HG03432 (cell line): ENCODE data around the gene RNF26.

Experiments
- ATAC-seq: cut with Tn5 transposase; IDR thresholded peaks from one replicate; pipeline ENCODE4 v1.9.1; 2021; ENCODE audit warnings: mild to moderate bottlenecking, moderate library complexity; ENCODE audit not compliant: unreplicated experiment

Gene RNF26

DNA sequence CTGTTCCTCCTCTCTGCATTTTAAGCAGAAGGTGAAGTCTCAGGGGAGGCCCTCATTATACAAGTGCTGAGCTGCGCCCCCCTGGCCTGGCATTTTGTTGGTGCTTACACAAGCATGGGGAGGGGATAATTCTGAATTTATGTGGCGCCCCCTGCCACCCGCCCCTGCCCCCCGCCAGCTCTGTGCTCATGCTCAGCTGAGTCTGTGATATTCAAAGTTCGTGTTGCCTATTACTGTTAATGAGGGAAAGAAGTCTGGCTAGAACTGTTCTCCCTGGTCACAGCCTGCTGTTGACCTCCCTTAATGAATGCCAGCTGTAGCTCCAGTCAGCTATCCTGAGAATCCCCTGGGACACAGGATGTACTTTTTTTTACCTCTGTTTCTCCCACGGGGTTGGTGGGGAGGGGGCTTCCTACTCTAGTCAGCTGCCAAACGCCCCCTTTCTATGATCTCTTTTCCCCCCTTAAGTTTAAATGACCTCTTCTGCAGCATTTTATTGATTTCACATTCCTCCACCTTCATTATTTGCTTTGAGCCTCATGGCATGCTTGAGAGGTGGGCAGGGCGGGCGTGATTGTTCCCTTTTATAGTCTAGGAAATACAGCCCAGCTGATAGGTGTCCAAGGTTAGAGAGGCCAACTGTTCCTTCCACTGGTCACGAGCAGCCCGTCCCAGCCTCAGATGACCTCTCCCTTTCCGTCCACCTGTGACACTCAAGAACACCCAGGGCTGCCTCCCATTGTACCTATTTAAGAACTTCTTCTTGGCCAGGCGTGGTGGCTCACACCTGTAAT is 35.0 kb downstream of the RNF26 start:
- no peak for ATAC-seq

GRCh38 chr11:119370486-119371046 is 36.2 kb downstream of the RNF26 start:
- ATAC-seq = no peak

DNA sequence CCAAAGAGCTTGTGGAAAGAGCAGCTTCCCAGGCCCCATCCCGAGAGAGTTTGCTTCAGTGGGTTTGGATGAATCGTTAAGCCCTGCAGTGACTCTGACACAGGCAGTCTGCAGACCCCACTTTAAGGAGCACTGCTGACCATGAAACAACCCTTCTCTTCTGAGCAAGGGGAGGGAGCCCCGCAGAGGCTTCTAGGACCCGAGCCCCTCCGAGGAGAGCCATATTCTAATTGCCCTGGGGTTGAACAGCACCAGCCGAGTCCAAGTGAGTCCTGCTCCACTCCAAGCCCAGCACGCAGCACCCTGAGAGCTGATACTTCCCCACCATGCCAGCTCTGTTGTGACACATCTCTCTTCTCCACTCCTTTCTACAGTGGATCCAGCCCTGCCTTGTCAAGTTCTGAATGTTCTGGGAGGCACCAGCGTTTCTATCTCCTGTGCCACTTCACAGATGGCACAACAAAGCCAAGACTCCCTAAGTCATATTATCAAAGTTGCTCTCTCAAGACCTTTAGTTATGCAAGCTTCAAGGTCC is 36.8 kb downstream of the RNF26 start:
- no peak for ATAC-seq

- no peak for ATAC-seq
Observed at GRCh38 chr11:119371778-119372182, 37.5 kb downstream of the RNF26 start.

DNA sequence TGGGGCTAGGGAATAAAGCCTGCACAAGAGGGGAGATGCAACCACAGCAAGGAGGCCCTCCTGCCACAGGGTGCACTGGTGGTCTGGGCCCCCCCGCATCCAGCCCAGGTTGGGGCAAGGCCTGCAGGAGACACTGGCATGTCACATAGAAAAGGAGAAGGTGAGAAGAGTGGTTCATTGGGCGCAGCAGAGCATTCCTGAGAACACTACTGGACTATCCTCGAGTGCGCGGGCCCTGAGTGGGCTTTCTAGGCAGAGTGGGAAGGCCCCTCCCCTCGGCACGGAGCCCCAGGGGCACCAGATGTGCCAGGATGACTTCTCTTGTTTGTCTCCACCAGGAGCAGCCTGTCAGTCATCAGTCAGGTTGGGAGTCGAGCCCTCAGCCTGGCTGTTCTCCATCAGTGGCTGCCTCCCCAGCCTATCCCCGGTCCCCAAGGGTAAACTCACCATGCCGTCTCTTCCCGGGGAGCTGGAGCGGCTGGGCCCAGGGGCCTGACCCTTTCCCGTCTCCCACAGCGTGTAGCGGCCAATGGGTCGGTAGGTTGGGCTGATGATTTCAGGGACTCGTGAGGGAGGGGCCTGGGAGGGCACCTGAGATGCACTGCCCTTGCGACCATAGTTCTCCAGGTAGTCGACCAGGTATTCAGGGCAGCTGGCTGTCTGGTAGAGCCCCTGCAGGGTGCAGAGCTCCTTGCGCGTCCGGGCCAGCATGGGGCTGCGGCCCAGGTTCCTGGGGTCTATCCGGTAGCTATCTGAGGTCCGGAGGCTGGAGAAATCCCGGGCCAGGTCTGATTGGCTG is 38.1 kb downstream of the RNF26 start:
- ATAC-seq = no peak

- ATAC-seq = no peak
Observed at GRCh38 chr11:119373059-119373920, 39.0 kb downstream of the RNF26 start.

GRCh38 chr11:119373921-119374631 is 39.7 kb downstream of the RNF26 start:
- no peak for ATAC-seq

DNA sequence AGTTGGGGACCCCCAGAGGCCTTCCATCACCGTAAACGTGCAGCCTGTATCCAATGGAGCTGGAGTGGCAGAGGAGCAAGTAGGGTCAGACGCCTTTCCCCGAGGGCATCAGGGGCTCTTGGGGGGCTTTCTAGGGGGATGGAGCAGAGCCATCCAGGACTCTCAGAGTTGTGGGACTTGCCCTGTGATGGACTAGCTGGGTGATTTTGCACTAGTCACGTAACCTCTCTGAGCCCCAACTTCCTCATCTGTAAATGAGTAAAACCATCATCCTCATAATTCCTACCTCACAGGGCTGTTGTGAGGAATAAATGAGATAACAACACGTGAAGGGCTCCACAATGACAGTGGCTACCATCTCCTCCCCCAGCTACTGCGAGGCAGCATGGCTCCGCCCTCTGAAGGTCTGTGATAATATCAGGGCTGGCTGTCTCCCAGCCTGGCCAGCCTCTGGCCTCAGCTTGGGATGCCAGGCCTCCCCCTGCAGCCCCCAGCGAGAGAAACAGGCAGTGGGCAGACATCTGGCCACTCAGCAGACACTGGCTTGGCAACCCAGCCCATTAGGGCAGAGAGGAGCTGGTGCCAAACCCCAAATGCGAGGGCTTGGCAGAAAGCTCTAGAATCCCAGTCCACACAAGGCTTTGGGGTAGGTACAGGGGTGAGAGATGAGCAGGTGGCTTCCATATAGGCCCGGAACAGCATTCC is 40.5 kb downstream of the RNF26 start:
- no peak for ATAC-seq

GRCh38 chr11:119375337-119376196 is 41.2 kb downstream of the RNF26 start:
- ATAC-seq = no peak

DNA sequence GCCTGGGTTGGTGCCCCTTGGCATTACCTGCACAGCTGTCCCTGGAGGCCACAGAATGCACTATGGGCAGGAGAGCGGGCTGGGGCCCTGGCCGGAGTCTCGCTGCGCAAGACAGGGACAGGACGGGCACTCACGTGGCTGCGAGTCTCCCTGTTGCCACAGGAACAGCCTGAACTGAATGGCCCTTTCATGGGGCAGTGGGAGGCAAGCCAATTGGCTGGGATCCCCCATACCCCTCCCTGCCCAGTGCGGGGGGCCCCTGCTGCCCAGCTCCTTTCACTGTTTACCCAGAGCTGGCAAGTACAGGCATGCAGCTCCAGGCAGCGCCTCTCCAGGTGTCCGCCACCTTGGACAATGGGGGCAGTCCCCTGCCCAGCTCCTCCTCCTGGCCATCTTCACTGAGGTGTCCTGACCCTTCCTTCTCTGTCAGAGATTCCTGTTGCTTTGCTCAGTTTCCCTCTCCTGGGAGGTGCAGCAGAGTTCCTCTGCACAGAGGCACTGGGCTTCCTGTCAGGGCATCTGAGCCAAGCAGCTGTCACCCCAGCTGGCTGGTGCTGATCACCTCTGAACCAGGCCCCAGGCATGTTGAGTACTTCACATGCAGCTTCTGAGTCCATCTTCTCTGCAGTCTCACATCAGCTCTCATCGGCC is 42.0 kb downstream of the RNF26 start:
- no peak for ATAC-seq

DNA sequence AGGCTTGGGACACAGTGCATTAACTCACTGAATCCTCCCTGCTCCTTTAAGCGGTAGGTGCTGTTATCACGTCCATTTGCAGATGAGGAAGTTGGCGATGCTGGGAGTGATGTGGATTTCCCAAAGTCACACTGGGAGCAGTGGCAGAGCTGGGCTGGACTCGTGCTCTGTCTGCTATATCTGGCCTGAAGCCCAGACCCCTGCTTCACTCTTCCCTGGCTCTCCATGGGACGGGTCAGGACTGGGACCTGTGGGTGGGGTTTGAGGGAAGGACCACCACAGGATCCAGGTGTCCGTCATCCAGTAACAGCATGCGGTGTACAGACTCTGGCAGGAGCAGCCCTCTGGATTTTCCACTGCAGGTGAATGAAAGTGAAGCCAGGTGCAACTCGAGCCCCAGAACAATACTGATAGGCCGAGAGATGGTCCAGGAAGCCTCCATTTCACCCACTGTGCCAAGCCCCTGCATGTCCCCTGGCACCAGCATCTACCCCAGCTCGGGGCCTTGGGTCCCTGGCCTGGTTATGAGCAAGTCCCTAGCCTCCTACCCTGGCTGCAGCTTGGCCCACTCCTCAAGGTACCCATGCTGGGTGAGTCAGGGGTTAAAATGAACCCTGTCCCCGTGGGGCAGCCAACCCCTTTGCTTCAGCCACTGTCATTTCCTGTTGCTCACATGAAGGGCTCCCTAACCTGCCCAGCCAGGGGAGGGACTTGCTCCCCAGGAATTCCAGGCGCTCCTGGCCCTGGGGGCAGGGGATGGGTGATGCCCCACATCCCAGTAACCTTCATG is 43.0 kb downstream of the RNF26 start:
- ATAC-seq = no peak

GRCh38 chr11:119377961-119378667 is 43.8 kb downstream of the RNF26 start:
- ATAC-seq = no peak

- ATAC-seq = no peak
Observed at GRCh38 chr11:119378851-119379465, 44.6 kb downstream of the RNF26 start.

- no peak for ATAC-seq
Observed at GRCh38 chr11:119380160-119380826, 46.0 kb downstream of the RNF26 start.

- ATAC-seq = no peak
Observed at GRCh38 chr11:119380827-119381180, 46.5 kb downstream of the RNF26 start.
